Kidney (tissue), 14 donors: ENCODE results near the gene MAML1. TPM values are rescaled to one million over a fixed set of nuclear protein-coding genes. Genes with fewer than 3 reads are reported as not detected.

Source experiments
- DNase-seq, 5 donors: peaks; one replicate each; pipeline ENCODE4 v3.0.0-alpha.2; 2013 to 2020
- FAIRE-seq: peaks from 2 replicates; lab custom pipeline; 2012; peaks lifted over from hg19 to GRCh38; lab: Jason Lieb, UNC
- H3K27ac ChIP-seq, 2 donors: one replicate each; pipeline ENCODE4 v1.7.0; 2013; ENCODE audit warnings: low read depth in 2 of 2, low read length in 2 of 2, inconsistent platforms in 1 of 2
- H3K27me3 ChIP-seq: one replicate; pipeline ENCODE4 v1.7.1; 2013; ENCODE audit warnings: low read length, inconsistent platforms; ENCODE audit not compliant: control insufficient read depth, insufficient read depth
- H3K36me3 ChIP-seq, 3 donors: one replicate each; pipeline versions ENCODE4 v1.7.0 to v1.7.1; 2013; ENCODE audit warnings: low read length in 3 of 3, control low read depth in 1 of 3, inconsistent platforms in 1 of 3; ENCODE audit not compliant: insufficient read depth in 3 of 3, control insufficient read depth in 2 of 3
- H3K4me1 ChIP-seq, 3 donors: one replicate each; pipeline versions ENCODE4 v1.7.0 to v1.7.1; 2013; ENCODE audit warnings: low read length in 3 of 3, inconsistent platforms in 1 of 3, low read depth in 1 of 3; ENCODE audit not compliant: control insufficient read depth in 2 of 3, insufficient read depth in 2 of 3
- H3K4me3 ChIP-seq, 3 donors: one replicate each; pipeline versions ENCODE4 v1.7.0 to v1.8.1; 2013; ENCODE audit warnings: low read length in 3 of 3, control low read depth in 1 of 3, inconsistent platforms in 1 of 3
- H3K9ac ChIP-seq, 3 donors: one replicate each; pipeline versions ENCODE4 v1.7.0 to v1.7.1; 2013; ENCODE audit warnings: low read length in 3 of 3, control low read depth in 1 of 3, inconsistent platforms in 1 of 3
- H3K9me3 ChIP-seq, 3 donors: one replicate each; pipeline versions ENCODE4 v1.7.0 to v1.7.1; 2013; ENCODE audit warnings: low read length in 3 of 3, control low read depth in 1 of 3, inconsistent platforms in 1 of 3; ENCODE audit not compliant: control insufficient read depth in 2 of 3, insufficient read depth in 1 of 3
- CTCF ChIP-seq: IDR thresholded peaks from 3 replicates; pipeline ENCODE4 v1.5.1; 2012; ENCODE audit warnings: mild to moderate bottlenecking, moderate library complexity, borderline replicate concordance; ENCODE audit not compliant: insufficient read depth; ENCODE audit errors: extremely low read depth
- intact Hi-C: fragments of 100-400 bp; cut with DNase I; formaldehyde crosslinking; loops from one replicate; pipeline ENCODE4 v1.11.1; 2022
- polyA plus RNA-seq: library from polyadenylated mRNA; stranded (reverse); fragments of 350-450 nt; fragmentation: Illumina TruSeq; extraction: RNeasy Lipid Tissue Mini Kit (QIAGEN cat#74804); gene quantifications from one replicate; pipeline ENCODE4 v1.2.3, GENCODE V29; 2014; ENCODE audit warnings: low read depth, low replicate concordance; ENCODE audit not compliant: insufficient read depth
- total RNA-seq: library from RNA; stranded (reverse); fragmentation: NEBNext Ultra II Directional; extraction: Animal tissue kit (Norgen Biotek cat#: 25700); gene quantifications from one replicate; pipeline ENCODE4 v1.2.1, GENCODE V29; 2021
- donor health status: control.
- donor health status: control.
- donor health status: control.
- donor health status: control.
- donor health status: control.
- donor health status: DM: yes; HTN: yes; CAD: no.
- donor health status: Normal renal cell carcinoma (clear cell type).

MAML1 gene
- total and polyA plus RNA-seq, 2 donors from 2014 or later, result 5.3 to 26.8 TPM

- no peak for TF ChIP-seq CTCF
- Histone ChIP-seq H3K36me3 (peaks cover 20 to 55% (median 40%) of the 10 kb centered on the region in 3 donors), H3K27ac (no peak overlapping the region), H3K4me1 (peaks cover 0 to 2% (median 2%) of the 10 kb centered on the region in 3 donors), H3K4me3 (no peak overlapping the region), H3K9ac (no peak overlapping the region), H3K9me3 (no peaks in the 10 kb centered on the region), H3K27me3 (no peaks in the 10 kb centered on the region)
- intact Hi-C loops, result no loop called here
- DNase-seq, result no peak
- no peak for FAIRE-seq
Measured at GRCh38 chr5:179729303-179729702, 3.3 kb upstream of the MAML1 start.

DNA sequence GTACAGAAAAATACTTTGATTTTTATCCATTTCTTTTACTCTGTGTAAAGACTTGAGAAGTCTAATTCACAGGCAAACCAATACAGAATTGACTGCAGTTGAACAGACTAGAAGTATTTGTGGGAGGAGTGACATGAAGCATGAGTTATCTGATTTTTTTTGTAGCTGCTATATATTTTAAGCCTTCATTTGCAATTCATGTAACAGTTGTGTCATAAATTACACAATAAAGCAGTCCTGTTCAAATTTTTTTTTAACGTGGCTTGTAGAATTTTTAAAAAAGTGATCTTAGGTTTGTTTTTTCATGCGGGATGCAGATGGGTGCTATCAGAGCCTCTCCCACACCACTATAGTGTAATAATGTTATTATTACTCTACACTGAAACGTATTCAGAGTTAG, 2.9 kb upstream of the MAML1 start:
- FAIRE-seq (no peak), DNase-seq (no peak)
- H3K4me3 ChIP-seq, result no peak overlapping the region
- H3K27me3 ChIP-seq, result no peaks in the 10 kb centered on the region
- peaks cover 0 to 7% (median 5%) of the 10 kb centered on the region in 3 donors for H3K4me1 ChIP-seq
- intact Hi-C loops, result no loop called here
- TF ChIP-seq CTCF, result no peak
- H3K9ac ChIP-seq, result no peak overlapping the region
- no peak overlapping the region for H3K27ac ChIP-seq
- H3K36me3 ChIP-seq, result peaks cover 16 to 50% (median 35%) of the 10 kb centered on the region in 3 donors
- H3K9me3 ChIP-seq, result no peaks in the 10 kb centered on the region

DNA sequence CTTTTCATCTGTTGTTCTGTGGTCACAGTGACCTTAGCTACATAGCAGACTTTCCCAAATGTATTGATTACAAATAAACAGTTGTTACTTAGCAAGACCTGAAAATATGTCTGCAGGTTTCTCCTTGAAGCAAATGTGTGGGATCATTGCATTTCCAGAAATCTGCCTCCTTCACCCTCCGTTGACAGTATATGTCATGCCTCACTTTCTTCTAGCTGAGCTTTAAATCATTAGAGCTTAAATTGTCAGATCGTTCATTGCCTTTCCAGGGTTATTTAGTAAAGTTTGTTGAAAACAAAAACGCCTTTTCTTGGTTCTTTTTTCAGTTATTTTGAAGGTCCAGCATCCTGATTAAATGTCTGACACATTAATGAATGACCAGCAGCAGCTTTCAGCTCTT, 2.3 kb upstream of the MAML1 start:
- no peak for TF ChIP-seq CTCF
- FAIRE-seq (no peak), DNase-seq (no peak)
- H3K9me3 ChIP-seq, result no peaks in the 10 kb centered on the region
- H3K36me3 ChIP-seq, result peaks cover 13 to 46% (median 33%) of the 10 kb centered on the region in 3 donors
- no peak overlapping the region for H3K9ac ChIP-seq
- H3K27me3 ChIP-seq, result no peaks in the 10 kb centered on the region
- peaks cover 0 to 7% (median 5%) of the 10 kb centered on the region in 3 donors for H3K4me1 ChIP-seq
- intact Hi-C loops, result no loop called here
- no peak overlapping the region for H3K27ac ChIP-seq
- H3K4me3 ChIP-seq, result no peak overlapping the region

DNA sequence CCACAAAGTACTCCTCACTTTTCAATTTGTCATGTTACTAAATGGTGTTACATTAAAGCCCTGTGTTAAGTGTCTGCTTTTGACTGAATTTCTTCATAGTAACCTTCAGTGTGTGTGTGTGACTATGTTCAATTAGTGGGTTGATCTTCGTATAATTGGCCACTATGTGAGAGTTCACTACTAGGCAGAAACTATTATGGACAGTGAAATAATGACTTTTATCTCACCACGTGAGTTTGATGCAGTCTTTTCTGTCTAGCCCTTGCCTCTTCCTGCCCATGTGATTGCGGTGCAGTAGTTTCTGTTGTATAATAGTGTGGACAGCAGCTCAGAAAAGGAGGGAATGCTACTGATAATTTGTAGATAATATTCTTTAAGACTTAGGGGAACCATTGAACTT, 1.8 kb upstream of the MAML1 start:
- TF ChIP-seq CTCF, result no peak
- Histone ChIP-seq H3K36me3 (peaks cover 13 to 44% (median 33%) of the 10 kb centered on the region in 3 donors), H3K27ac (no peak overlapping the region), H3K27me3 (no peaks in the 10 kb centered on the region), H3K4me1 (peaks cover 0 to 7% (median 5%) of the 10 kb centered on the region in 3 donors), H3K9ac (no peak overlapping the region), H3K4me3 (no peak overlapping the region), H3K9me3 (no peaks in the 10 kb centered on the region)
- no peak for FAIRE-seq
- DNase-seq, result no peak
- intact Hi-C loops, result no loop called here
